Measurements from ENCODE around the gene ADK.

The ADK gene

GRCh38 chr10:74634995-74635536 lies 484.0 kb downstream of the ADK start:
- no peak for FAIRE-seq

GRCh38 chr10:74635655-74636054 lies 484.6 kb downstream of the ADK start:
- FAIRE-seq, result no peak

- no peak for FAIRE-seq
These were observed 486.7 kb downstream of the ADK start for GRCh38 chr10:74637685-74638084.

- no peak for FAIRE-seq
These were observed 489.3 kb downstream of the ADK start for GRCh38 chr10:74640134-74640921.

DNA sequence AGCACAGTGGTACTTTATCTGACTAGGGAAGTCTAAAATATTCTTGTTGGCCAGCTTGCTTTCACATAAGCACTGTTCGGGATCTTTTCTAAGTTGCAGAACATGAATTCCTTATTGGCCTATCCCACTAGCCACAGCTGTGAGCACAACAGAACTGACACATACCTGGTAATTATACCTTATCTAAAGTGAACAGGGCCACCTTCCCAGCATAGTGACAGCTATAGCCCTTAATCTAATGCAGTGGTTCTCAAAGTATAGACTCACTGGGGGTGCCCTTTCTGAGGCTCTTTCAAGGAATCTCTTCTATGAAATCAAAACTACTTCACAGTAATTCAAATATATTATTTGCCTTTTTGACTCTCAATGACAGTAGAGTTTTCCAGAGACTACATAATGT lies 490.6 kb downstream of the ADK start:
- FAIRE-seq, result no peak

DNA sequence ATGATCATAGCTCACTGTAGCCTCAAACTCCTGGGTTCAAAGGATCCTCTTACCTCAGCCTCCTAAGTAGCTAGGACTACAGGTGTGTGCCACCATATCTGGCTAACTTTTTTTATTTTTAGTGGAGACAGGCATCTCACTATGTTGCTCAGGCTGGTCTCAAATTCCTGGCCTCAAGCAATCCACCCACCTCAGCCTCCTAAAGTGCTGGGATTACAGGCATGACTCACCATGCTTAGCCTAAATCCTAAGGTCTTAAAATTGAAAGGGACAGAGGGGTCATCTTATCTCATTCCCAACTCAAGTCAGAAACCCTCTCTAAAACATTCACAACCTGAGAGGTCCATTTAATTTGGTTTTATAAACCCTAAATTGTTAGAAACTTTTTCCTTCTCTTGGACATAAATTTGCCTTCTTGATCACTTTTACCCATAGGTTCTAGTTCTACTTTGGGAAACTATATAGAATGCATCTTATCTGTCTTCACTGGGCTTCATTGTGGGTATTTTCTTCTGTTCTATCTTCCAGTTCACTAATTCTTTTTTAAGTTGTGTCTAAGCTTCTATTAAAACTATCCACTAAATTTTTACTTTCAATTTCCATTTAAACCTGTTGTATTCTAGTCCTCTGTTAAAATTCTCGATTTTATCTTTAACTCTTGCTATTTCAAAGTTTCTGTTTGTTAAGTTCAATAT lies 492.0 kb downstream of the ADK start:
- FAIRE-seq, result no peak

GRCh38 chr10:74643596-74643975 lies 492.6 kb downstream of the ADK start:
- no peak for FAIRE-seq

DNA sequence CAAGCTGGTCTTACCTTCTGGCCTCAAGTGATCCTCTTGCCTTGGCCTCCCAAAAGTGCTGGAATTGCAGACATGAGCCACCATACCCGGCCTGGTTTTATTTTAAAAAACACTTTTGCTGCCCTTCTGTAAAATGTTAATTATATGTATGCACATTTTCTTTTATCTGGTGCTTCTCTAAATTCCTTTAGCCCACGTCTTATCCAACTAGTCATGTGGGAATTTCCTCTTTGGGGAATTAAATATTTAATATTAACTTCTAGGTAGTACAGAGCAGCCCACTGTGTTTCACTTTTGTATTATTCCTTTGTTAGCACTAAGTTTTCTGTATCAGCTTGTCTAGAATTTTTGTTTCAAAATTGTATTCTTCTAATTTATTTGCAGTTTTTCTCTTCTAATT lies 493.7 kb downstream of the ADK start:
- no peak for FAIRE-seq

- no peak for FAIRE-seq
These were observed 494.7 kb downstream of the ADK start for GRCh38 chr10:74645692-74646091.

DNA sequence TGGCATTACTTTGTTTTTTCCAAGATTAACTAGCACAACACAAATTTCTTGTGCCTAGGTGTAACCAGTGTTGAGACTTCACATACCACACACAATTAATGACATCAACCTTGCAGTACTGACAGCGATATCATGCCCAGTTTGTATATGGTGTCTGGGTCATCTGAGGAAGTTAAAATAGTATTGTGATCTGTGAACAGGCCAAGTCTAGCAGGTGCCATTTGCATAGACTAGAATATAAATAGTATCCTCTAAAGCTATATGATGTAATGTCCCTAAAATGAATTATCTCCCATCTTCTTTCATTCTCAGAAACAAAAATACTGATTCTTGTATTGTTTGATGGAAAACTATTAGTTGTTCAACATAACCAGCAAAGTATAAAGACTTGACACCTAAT lies 499.6 kb downstream of the ADK start:
- FAIRE-seq, result no peak

- no peak for FAIRE-seq
These were observed 500.5 kb downstream of the ADK start for GRCh38 chr10:74651565-74651964.

DNA sequence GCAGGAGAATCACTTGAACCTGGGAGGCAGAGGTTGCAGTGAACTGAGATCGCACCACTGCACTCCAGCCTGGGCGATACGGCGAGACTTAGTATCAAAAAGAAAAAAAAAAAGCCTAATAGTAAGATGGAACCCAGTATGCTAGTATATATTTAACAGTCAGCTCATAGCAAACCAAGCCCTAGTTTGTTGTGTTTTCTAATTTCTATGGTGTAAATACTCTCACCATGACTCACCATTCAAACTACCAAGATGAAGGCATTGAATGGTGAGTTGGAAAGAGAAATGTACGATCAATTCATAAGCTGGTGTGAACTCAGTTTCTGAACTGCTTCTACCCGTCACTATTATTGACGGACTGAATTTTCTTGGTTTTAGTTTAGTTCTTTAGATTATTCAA lies 501.6 kb downstream of the ADK start:
- FAIRE-seq, result no peak

GRCh38 chr10:74658511-74658910 lies 507.5 kb downstream of the ADK start:
- no peak for FAIRE-seq

- FAIRE-seq, result no peak
These were observed 511.6 kb downstream of the ADK start for GRCh38 chr10:74662635-74663034.

DNA sequence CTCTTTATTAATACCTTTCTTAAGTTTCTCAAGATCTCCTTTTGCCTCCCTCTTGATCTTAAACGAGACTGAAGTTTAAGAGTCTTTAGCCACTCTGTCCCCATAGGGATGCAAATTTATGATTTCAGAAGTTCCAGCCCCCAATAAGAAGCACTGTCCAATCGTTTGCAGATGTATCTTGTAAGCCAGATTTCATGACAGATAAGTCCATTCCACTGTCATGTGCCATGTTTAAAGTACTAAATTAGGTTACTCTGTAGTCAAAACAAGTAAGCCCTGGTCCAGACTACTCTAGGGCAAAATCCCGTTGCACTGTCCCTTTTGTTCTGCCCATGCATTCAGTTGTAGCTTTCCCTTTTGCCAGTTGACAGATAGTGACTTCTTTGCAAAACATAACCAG lies 518.2 kb downstream of the ADK start:
- FAIRE-seq, result no peak

DNA sequence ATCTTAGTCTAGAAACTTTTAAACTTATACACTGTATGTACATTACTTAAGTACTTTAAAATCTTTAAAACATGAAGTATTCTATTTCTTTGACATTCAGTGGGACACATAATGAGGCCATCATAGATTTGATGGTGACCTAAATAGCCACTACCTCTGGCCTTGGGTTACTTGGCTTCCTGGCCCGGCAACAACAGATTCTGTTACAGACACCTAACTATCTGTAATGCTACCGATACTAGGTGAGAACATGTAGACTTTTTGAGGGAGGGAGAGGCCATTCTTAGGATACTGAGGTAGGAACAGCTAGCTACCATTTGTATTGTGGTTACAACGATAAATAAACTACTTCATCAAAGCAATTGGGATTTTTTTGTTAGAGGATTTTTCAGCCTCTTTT lies 520.7 kb downstream of the ADK start:
- no peak for FAIRE-seq

- FAIRE-seq, result no peak
These were observed 521.6 kb downstream of the ADK start for GRCh38 chr10:74672430-74673165.

GRCh38 chr10:74674927-74675326 lies 523.9 kb downstream of the ADK start:
- FAIRE-seq, result no peak

GRCh38 chr10:74675484-74675883 lies 524.5 kb downstream of the ADK start:
- FAIRE-seq, result no peak

- no peak for FAIRE-seq
These were observed 526.9 kb downstream of the ADK start for GRCh38 chr10:74677951-74678350.

DNA sequence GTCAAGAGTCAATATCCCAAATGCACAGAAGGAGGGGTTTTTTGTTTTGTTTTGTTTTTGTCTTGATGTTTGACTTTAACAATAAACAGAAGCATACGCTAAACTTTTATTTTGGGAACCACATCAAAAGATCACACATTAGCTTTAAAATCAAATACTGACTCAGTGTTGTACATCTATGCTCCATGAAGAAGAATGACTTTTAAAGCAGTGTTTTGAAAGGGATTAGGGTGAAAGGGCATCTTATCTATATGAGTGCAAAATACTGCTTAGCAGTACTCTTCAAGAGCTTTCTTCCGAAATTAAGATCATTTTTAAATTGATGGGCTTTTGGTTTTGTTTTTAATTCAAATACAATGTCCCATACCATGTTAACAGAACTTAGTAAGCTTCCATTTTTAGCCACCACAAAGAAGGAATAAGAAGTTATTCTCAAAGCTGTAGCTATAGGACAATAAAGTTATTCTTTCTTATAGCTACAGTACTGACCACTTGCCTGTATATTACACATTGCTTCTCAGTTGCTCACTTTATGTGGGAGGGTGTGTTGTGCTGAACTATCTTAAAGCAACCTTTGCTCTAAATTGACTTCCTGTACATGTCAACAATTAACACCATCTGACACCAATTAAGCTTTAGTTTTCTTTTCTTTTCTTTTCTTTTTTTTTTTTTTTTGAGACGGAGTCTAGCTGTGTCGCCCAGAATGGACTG lies 531.1 kb downstream of the ADK start:
- FAIRE-seq, result no peak

- no peak for FAIRE-seq
These were observed 532.0 kb downstream of the ADK start for GRCh38 chr10:74683067-74683466.

All from G401.6 (cell line).